PC-9 (cell line): ENCODE measurements around the gene CPSF4. TPM values are rescaled to one million over a fixed set of nuclear protein-coding genes. Genes with fewer than 3 reads are reported as not detected.

Experiments used
- BruUV-seq: library from RNA; stranded (reverse); fragments of 400-500 nt; replicated peaks from 2 replicates; lab custom pipeline; 2021; lab: Mats Ljungman, UMichigan
- CTCF ChIA-PET: fragments of 300-600 bp; sonication (Branson Sonifier 250); formaldehyde crosslinking; loops from one replicate; lab custom pipeline; 2022; ENCODE audit warnings: antibody characterized with exemption; lab: Charles Lee
- POLR2A ChIA-PET: fragments of 300-600 bp; sonication (Branson Sonifier 250); formaldehyde crosslinking; loops from one replicate; lab custom pipeline; 2022; ENCODE audit warnings: antibody characterized with exemption; ENCODE audit not compliant: unreplicated experiment; lab: Charles Lee
- DNase-seq, 2 experiments: peaks; one replicate each; pipeline versions ENCODE4 v3.0.0 to v3.0.0-alpha.2; 2015 to 2022; ENCODE audit warnings: mixed read lengths in 1 of 2
- H2AFZ ChIP-seq: fragments of 200-600 bp; sonication (generic); 2 replicates; pipeline ENCODE4 v1.8.1; 2017; ENCODE audit warnings: antibody characterized with exemption
- H3F3A ChIP-seq: fragments of 200-600 bp; sonication (generic); 2 replicates; pipeline ENCODE4 v1.8.1; 2017; ENCODE audit warnings: antibody characterized with exemption, mild to moderate bottlenecking, low read depth; ENCODE audit not compliant: insufficient read depth
- H3K27ac ChIP-seq: fragments of 200-600 bp; sonication (generic); 2 replicates; pipeline ENCODE4 v1.6.1; 2016; ENCODE audit warnings: mixed run types
- H3K27me3 ChIP-seq: fragments of 200-600 bp; sonication (generic); 2 replicates; pipeline ENCODE4 v1.6.1; 2016; ENCODE audit warnings: low read depth, mixed run types; ENCODE audit not compliant: insufficient read depth
- H3K36me3 ChIP-seq: fragments of 200-600 bp; sonication (generic); 2 replicates; pipeline ENCODE4 v1.6.1; 2016; ENCODE audit warnings: low read depth, mixed run types
- H3K4me1 ChIP-seq: fragments of 200-600 bp; sonication (generic); replicated peaks from 2 replicates; pipeline ENCODE4 v1.6.1; 2016; ENCODE audit warnings: mixed run types; ENCODE audit not compliant: insufficient read depth
- H3K4me2 ChIP-seq: fragments of 200-600 bp; sonication (generic); 2 replicates; pipeline ENCODE4 v1.6.1; 2017; ENCODE audit warnings: mixed run types
- H3K4me3 ChIP-seq: fragments of 200-600 bp; sonication (generic); 2 replicates; pipeline ENCODE4 v1.6.1; 2016; ENCODE audit warnings: mixed run types
- H3K79me2 ChIP-seq: fragments of 200-600 bp; sonication (generic); 2 replicates; pipeline ENCODE4 v1.6.1; 2017; ENCODE audit warnings: low read depth, mixed run types
- H3K9me2 ChIP-seq: fragments of 200-600 bp; sonication (generic); 2 replicates; pipeline ENCODE4 v1.8.1; 2017; ENCODE audit warnings: mild to moderate bottlenecking; ENCODE audit not compliant: insufficient read depth
- H3K9me3 ChIP-seq: fragments of 200-600 bp; sonication (generic); 2 replicates; pipeline ENCODE4 v1.8.1; 2016; ENCODE audit warnings: low read depth; ENCODE audit not compliant: insufficient read depth
- H4K20me1 ChIP-seq: fragments of 200-600 bp; sonication (generic); 2 replicates; pipeline ENCODE4 v1.8.1; 2017; ENCODE audit not compliant: insufficient read depth
- EZH2 ChIP-seq: fragments of 200-600 bp; sonication (generic); IDR thresholded peaks from 2 replicates; pipeline ENCODE4 v1.8.0; 2017; ENCODE audit warnings: antibody characterized with exemption, low read depth
- intact Hi-C: fragments of 100-400 bp; cut with micrococcal nuclease; formaldehyde crosslinking; loops from one replicate; pipeline ENCODE4 v1.10.0; 2022; ENCODE audit not compliant: unreplicated experiment
- total RNA-seq: library from RNA; stranded (reverse); gene quantifications from 2 replicates; pipeline ENCODE4 v1.2.3, GENCODE V29; 2021
- TF ChIP-seq, protein P1 (sequence below): fragments of 200-600 bp; sonication (generic); conservative IDR thresholded peaks from 2 replicates; pipeline ENCODE4 v1.6.1; 2017; ENCODE audit warnings: mixed run types, antibody characterized with exemption, mild to moderate bottlenecking, moderate library complexity

Gene CPSF4
- total RNA-seq, 1 experiment from 2014 or later: 69.0 TPM

DNA sequence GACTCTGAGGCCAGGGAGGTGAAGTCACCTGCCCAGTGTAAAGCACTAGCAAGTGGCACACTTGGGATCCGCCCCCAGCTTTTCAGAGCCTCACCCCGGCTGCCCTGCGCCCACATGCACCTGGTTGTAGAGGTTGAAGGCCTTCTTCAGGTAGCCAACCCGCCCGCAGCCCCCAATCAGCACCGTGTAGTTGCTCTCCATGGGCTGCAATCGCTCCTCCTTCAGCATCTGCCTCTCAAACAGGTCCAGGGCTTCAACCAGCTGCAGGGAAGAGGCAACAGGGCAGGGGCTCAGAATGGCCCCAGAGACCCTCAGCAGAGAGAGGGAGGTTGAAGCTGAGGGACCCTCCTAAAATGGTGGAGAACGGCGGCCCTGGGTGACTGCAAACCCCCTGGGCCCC, 5.6 kb upstream of the CPSF4 start:
- ChIA-PET CTCF (no interaction called here), POLR2A (no interaction called here)

DNA sequence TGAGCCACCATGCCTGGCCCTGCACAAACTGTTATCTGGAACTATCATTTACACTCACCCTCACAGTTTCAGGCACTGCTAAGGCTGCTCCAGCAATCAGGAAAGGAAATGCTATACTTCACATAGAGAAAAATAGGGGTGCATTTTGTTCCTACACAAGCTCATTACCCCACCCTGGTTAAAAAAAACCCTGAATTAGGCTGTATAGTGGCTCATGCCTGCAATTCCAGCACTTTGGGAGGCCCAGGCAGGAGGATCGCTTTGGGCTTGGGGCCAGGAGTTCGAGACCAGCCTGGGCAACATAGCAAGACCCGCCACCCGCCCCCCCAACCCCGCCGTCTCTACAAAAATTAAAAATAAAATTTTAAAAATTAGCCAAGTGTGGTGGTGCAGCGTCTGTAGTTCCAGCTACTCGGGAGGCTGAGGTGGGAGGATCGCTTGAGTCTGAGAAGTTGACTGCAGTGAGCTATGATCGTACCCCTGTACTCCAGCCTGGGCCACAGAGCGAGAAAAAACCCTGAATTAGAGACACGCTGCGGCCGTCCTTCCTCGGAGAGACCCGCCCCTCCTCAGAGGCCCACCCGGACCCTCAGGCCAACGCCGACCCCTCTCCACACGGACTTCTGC, 684 bp upstream of the CPSF4 start:
- Histone ChIP-seq H3K27ac (peak overlapping the region; percentile 33; the same call in 1 of the 2 replicates), H3K79me2 (peaks cover 45% of the 10 kb centered on the region), H3F3A (peaks cover 12% of the 10 kb centered on the region; the same call in 1 of the 2 replicates), H3K27me3 (no peaks in the 10 kb centered on the region), H3K9me3 (no peaks in the 10 kb centered on the region), H3K36me3 (peaks cover 15% of the 10 kb centered on the region; the same call in 1 of the 2 replicates), H2AFZ (peak overlapping the region; percentile 96), H4K20me1 (peaks cover 15% of the 10 kb centered on the region), H3K4me2 (peak overlapping the region; percentile 85), H3K4me3 (peak overlapping the region; percentile 84), H3K4me1 (peaks cover 15% of the 10 kb centered on the region; the same call in 1 of the 2 replicates), H3K9me2 (no peaks in the 10 kb centered on the region)
- intact Hi-C loops: loop anchor here (2.0 kb wide), 1 partner anchor 29 kb away; the partner anchor contains the start of genes BUD31 and PDAP1
- POLR2A ChIA-PET: interaction anchor here (0.5 to 0.7 kb wide), 3 partner anchors 8 to 497 kb away, joined by 3 to 6 read pairs (median 5); no protein-coding TSS in a partner anchor
- no peak for DNase-seq
- TF ChIP-seq, protein P1, sequence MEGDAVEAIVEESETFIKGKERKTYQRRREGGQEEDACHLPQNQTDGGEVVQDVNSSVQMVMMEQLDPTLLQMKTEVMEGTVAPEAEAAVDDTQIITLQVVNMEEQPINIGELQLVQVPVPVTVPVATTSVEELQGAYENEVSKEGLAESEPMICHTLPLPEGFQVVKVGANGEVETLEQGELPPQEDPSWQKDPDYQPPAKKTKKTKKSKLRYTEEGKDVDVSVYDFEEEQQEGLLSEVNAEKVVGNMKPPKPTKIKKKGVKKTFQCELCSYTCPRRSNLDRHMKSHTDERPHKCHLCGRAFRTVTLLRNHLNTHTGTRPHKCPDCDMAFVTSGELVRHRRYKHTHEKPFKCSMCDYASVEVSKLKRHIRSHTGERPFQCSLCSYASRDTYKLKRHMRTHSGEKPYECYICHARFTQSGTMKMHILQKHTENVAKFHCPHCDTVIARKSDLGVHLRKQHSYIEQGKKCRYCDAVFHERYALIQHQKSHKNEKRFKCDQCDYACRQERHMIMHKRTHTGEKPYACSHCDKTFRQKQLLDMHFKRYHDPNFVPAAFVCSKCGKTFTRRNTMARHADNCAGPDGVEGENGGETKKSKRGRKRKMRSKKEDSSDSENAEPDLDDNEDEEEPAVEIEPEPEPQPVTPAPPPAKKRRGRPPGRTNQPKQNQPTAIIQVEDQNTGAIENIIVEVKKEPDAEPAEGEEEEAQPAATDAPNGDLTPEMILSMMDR: no peak
- no peak for TF ChIP-seq EZH2
- CTCF ChIA-PET: interaction anchor here (0.6 kb wide), 1 partner anchor 969 kb away, joined by 3 read pairs; no protein-coding TSS in a partner anchor
- no TSS peak for BruUV-seq

More for the DNA sequence above, 5.6 kb upstream of the CPSF4 start:
- no peaks in the 10 kb centered on the region for H4K20me1 ChIP-seq
- H3K9me2 ChIP-seq: no peaks in the 10 kb centered on the region
- no peaks in the 10 kb centered on the region for H3K27me3 ChIP-seq
- 0 out of 2 replicates have a peak, but pooled peaks cover 7% of the 10 kb centered on the region for H3K4me1 ChIP-seq
- H3F3A ChIP-seq: peaks cover 12% of the 10 kb centered on the region; the same call in 1 of the 2 replicates
- no peak for DNase-seq
- H2AFZ ChIP-seq: no peak overlapping the region
- no peaks in the 10 kb centered on the region for H3K36me3 ChIP-seq
- H3K4me3 ChIP-seq: no peak overlapping the region
- no peaks in the 10 kb centered on the region for H3K9me3 ChIP-seq
- no TSS peak for BruUV-seq
- no peak overlapping the region for H3K27ac ChIP-seq
- H3K79me2 ChIP-seq: peaks cover 17% of the 10 kb centered on the region
- TF ChIP-seq EZH2: no peak
- TF ChIP-seq, protein P1: no peak
- no peak overlapping the region for H3K4me2 ChIP-seq
- intact Hi-C loops: no loop called here

DNA sequence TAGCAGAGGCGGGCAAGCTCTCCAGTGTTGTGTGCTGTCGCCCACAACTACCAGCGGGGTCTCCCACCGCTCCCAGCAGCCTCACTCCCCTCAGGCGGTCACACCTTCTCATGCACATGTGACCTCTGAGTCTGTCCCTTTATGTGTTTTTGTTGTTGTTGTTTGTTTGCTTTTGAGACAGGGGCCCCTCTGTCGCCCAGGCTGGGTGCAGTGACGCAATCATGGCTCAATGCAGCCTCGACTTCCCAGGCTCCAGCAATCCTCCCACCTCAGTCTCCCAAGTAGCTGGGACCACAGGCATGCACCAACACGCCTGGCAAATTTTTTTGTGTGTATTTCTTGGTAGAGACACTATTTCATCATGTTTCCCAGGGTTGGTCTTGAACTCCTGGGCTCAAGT, 1.5 kb downstream of the CPSF4 start:
- no peak overlapping the region for H2AFZ ChIP-seq
- H3K27me3 ChIP-seq: no peaks in the 10 kb centered on the region
- peaks cover 9% of the 10 kb centered on the region; the same call in 1 of the 2 replicates for H3F3A ChIP-seq
- peaks cover 23% of the 10 kb centered on the region; the same call in 1 of the 2 replicates for H3K36me3 ChIP-seq
- DNase-seq: no peak
- intact Hi-C loops: no loop called here
- TF ChIP-seq EZH2: no peak
- TF ChIP-seq, protein P1: no peak
- peaks cover 45% of the 10 kb centered on the region for H3K79me2 ChIP-seq
- peak overlapping the region; percentile 84; the same call in 1 of the 2 replicates for H3K4me3 ChIP-seq
- H3K9me2 ChIP-seq: no peaks in the 10 kb centered on the region
- H3K9me3 ChIP-seq: no peaks in the 10 kb centered on the region
- CTCF ChIA-PET: interaction anchor here (0.7 kb wide), 1 partner anchor 1149 kb away, joined by 5 read pairs; no protein-coding TSS in a partner anchor
- H3K4me1 ChIP-seq: peaks cover 15% of the 10 kb centered on the region; the same call in 1 of the 2 replicates
- H4K20me1 ChIP-seq: peaks cover 15% of the 10 kb centered on the region
- peak overlapping the region; percentile 85 for H3K4me2 ChIP-seq
- H3K27ac ChIP-seq: no peak overlapping the region
- BruUV-seq: no TSS peak
- POLR2A ChIA-PET: no interaction called here
